HCT116 (cell line): ENCODE data around the gene EEFSEC. TPM values are rescaled to one million over a fixed set of nuclear protein-coding genes. Genes with fewer than 3 reads are reported as not detected.
A peak's percentile ranks its signal among the peaks of the same experiment; 100 is the strongest.

ENCODE experiments used
- ATAC-seq: fragments of 200-7000 bp; cut with Tn5 transposase; 2 replicates; pipeline ENCODE4 v1.9.1; 2020; ENCODE audit warnings: mild to moderate bottlenecking, moderate library complexity
- BruUV-seq: library from RNA; stranded (reverse); fragments of 400-500 nt; replicated peaks from 2 replicates; lab custom pipeline; 2021; lab: Mats Ljungman, UMichigan
- CTCF ChIA-PET: fragments of 300-600 bp; sonication (Branson Sonifier 250); formaldehyde crosslinking; loops from one replicate; lab custom pipeline; 2021; ENCODE audit warnings: antibody characterized with exemption; lab: Charles Lee
- POLR2A ChIA-PET: fragments of 300-600, 350-600 bp; sonication (Branson Sonifier 250); formaldehyde crosslinking; loops from one replicate; lab custom pipeline; 2021; ENCODE audit warnings: antibody characterized with exemption; lab: Charles Lee
- RAD21 ChIA-PET, 2 experiments: fragments of 300-600 bp; sonication (Branson Sonifier 250); formaldehyde crosslinking; loops; one replicate each; lab custom pipeline; 2023; ENCODE audit warnings: low total read pairs in 2 of 2; ENCODE audit not compliant: uncharacterized antibody in 2 of 2, unreplicated experiment in 2 of 2, low non-redundant PET in 1 of 2; lab: Charles Lee
- DNase-seq: peaks from one replicate; pipeline ENCODE4 v3.0.0-alpha.2; 2010; ENCODE audit warnings: low read depth, low spot score
- H2AFZ ChIP-seq: fragments of 200-600 bp; shearing (Covaris generic), sonication (generic); 2 replicates; pipeline ENCODE4 v1.6.1; 2017; ENCODE audit warnings: low read depth, mixed run types, mixed read lengths, antibody characterized with exemption, low read length; ENCODE audit not compliant: poor library complexity, severe bottlenecking
- H3K27ac ChIP-seq: 2 replicates; pipeline ENCODE4 v1.5.1; 2012; ENCODE audit warnings: low read depth, low read length
- H3K27me3 ChIP-seq: fragments of 200-600 bp; sonication (generic); 2 replicates; pipeline ENCODE4 v1.6.1; 2016; ENCODE audit warnings: mixed run types, low read length, mixed read lengths; ENCODE audit not compliant: insufficient read depth
- H3K36me3 ChIP-seq, 2 experiments: fragments of 200-500 bp in 1 of 2; fragments of 200-600 bp in 1 of 2; sonication (Bioruptor generic) in 1 of 2; sonication (generic) in 1 of 2; 2 replicates each; pipeline versions ENCODE4 v1.5.1 to v1.6.1; 2014 to 2016; ENCODE audit warnings: low read length in 2 of 2, inconsistent platforms in 1 of 2, mixed read lengths in 1 of 2, mixed run types in 1 of 2; ENCODE audit not compliant: insufficient read depth in 2 of 2, control insufficient read depth in 1 of 2
- H3K4me1 ChIP-seq, 2 experiments: fragments of 200-600 bp in 1 of 2; sonication (generic) in 1 of 2; 2 replicates each; pipeline versions ENCODE4 v1.5.1 to v1.6.1; 2012 to 2017; ENCODE audit warnings: low read length in 2 of 2, inconsistent platforms in 1 of 2, mild to moderate bottlenecking in 1 of 2, mixed read lengths in 1 of 2, mixed run types in 1 of 2, moderate library complexity in 1 of 2; ENCODE audit not compliant: insufficient read depth in 2 of 2, control insufficient read depth in 1 of 2
- H3K4me2 ChIP-seq: fragments of 200-600 bp; sonication (generic); 2 replicates; pipeline ENCODE4 v1.6.1; 2017; ENCODE audit warnings: mixed run types, low read length, mixed read lengths
- H3K4me3 ChIP-seq, 2 experiments: fragments of 200-600 bp in 1 of 2; sonication (generic) in 1 of 2; replicated peaks in 1 of 2; 2 replicates each; pipeline ENCODE4 v1.5.1; 2011 to 2016; ENCODE audit warnings: low read length in 2 of 2, control low read depth in 1 of 2, low read depth in 1 of 2, mild to moderate bottlenecking in 1 of 2, mixed read lengths in 1 of 2, mixed run types in 1 of 2
- H3K79me2 ChIP-seq: fragments of 200-600 bp; sonication (generic); 2 replicates; pipeline ENCODE4 v1.6.1; 2017; ENCODE audit warnings: mild to moderate bottlenecking, mixed run types, low read length, moderate library complexity, mixed read lengths; ENCODE audit not compliant: insufficient read depth
- H3K9ac ChIP-seq: fragments of 200-600 bp; sonication (generic); 2 replicates; pipeline ENCODE4 v1.6.1; 2016; ENCODE audit warnings: low read length, mixed read lengths
- H3K9me2 ChIP-seq: fragments of 200-600 bp; sonication (generic), shearing (Covaris generic); 2 replicates; pipeline ENCODE4 v1.6.1; 2017; ENCODE audit warnings: mixed run types, mild to moderate bottlenecking, moderate library complexity; ENCODE audit not compliant: insufficient read depth
- H3K9me3 ChIP-seq, 2 experiments: fragments of 200-500 bp in 1 of 2; fragments of 200-600 bp in 1 of 2; sonication (Bioruptor generic) in 1 of 2; sonication (generic) in 1 of 2; 2 replicates each; pipeline ENCODE4 v1.6.1; 2014 to 2017; ENCODE audit warnings: low read length in 2 of 2, mixed read lengths in 2 of 2, inconsistent platforms in 1 of 2, low read depth in 1 of 2, mild to moderate bottlenecking in 1 of 2, mixed run types in 1 of 2, moderate library complexity in 1 of 2; ENCODE audit not compliant: control insufficient read depth in 1 of 2, insufficient read depth in 1 of 2
- H4K20me1 ChIP-seq: fragments of 200-600 bp; sonication (generic), shearing (Covaris generic); 2 replicates; pipeline ENCODE4 v1.6.1; 2017; ENCODE audit warnings: mixed run types, mild to moderate bottlenecking, moderate library complexity; ENCODE audit not compliant: insufficient read depth
- ATF3 ChIP-seq: IDR thresholded peaks from 2 replicates; pipeline ENCODE4 v1.6.1; 2012
- CBX3 ChIP-seq: IDR thresholded peaks from 2 replicates; pipeline ENCODE4 v1.6.1; 2012; ENCODE audit warnings: low read depth
- EGR1 ChIP-seq: IDR thresholded peaks from 2 replicates; pipeline ENCODE4 v1.6.1; 2012; ENCODE audit warnings: low read depth
- EZH2 ChIP-seq: fragments of 200-600 bp; sonication (generic); IDR thresholded peaks from 2 replicates; pipeline ENCODE4 v1.6.1; 2017; ENCODE audit warnings: antibody characterized with exemption, mixed run types
- EZH2phosphoT487 ChIP-seq: fragments of 200-600 bp; IDR thresholded peaks from 2 replicates; pipeline ENCODE4 v1.6.1; 2018; ENCODE audit warnings: antibody characterized with exemption, borderline replicate concordance
- POLR2A ChIP-seq: IDR thresholded peaks from 2 replicates; pipeline ENCODE4 v1.7.0; 2011; ENCODE audit warnings: borderline replicate concordance; ENCODE audit not compliant: insufficient read depth, insufficient read length; ENCODE audit errors: extremely low read depth
- RAD21 ChIP-seq: IDR thresholded peaks from 2 replicates; pipeline ENCODE4 v1.6.1; 2012; ENCODE audit warnings: low read depth, mild to moderate bottlenecking
- REST ChIP-seq: IDR thresholded peaks from 2 replicates; pipeline ENCODE4 v1.6.1; 2012; ENCODE audit warnings: low read depth
- SP1 ChIP-seq: IDR thresholded peaks from 2 replicates; pipeline ENCODE4 v1.6.1; 2012; ENCODE audit warnings: low read depth
- TCF7L2 ChIP-seq: IDR thresholded peaks from 2 replicates; pipeline ENCODE4 v1.7.0; 2011; ENCODE audit warnings: borderline replicate concordance, inconsistent platforms; ENCODE audit not compliant: insufficient read depth, insufficient read length; ENCODE audit errors: extremely low read depth
- YY1 ChIP-seq: IDR thresholded peaks from 2 replicates; pipeline ENCODE4 v1.6.1; 2011; ENCODE audit warnings: low read length, low read depth, moderate library complexity, mild to moderate bottlenecking; ENCODE audit not compliant: insufficient replicate concordance; ENCODE audit errors: extremely low read depth
- ZFX ChIP-seq: fragments of 450-650 bp; IDR thresholded peaks from 2 replicates; pipeline ENCODE4 v1.6.1; 2017
- intact Hi-C: fragments of 100-400 bp; cut with micrococcal nuclease; formaldehyde crosslinking; loops from 2 replicates; pipeline ENCODE4 v1.10.0; 2022
- total RNA-seq: library from RNA; stranded (reverse); gene quantifications from one replicate; pipeline ENCODE4 v1.2.1, GENCODE V29; 2021; ENCODE audit not compliant: unreplicated experiment
- TF ChIP-seq, protein P1 (sequence below): IDR thresholded peaks from 2 replicates; pipeline ENCODE4 v1.6.1; 2012

EEFSEC gene
- total RNA-seq, 1 experiment from 2014 or later: 16.1 TPM

DNA sequence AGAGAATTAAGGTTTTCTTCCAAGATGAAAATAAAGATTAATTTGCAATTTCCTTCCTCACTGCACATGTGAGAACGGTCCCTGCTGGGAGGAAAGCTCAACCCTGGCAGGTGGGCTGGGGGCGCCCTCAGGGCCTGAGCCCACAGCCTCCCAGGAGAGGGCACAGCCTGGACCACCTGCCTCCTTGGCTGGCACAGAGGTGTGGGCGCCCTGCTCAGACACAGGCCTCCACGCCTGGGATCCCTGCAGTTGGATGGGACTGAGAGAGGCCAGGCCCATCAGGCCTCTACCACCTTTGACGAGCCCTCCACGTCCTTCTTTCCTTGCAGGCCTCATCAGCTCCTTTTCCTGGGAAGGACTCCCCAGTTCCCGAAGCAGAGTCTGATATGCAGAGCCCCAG lies 267.0 kb downstream of the EEFSEC start:
- H2AFZ ChIP-seq: no peak overlapping the region
- peaks cover 55 to 77% of the 10 kb centered on the region in 2 experiments for H3K4me1 ChIP-seq
- no peaks in the 10 kb centered on the region; the same call in 1 of the 2 replicates for H4K20me1 ChIP-seq
- TF ChIP-seq YY1 (no peak), ZFX (no peak), EZH2phosphoT487 (no peak), ATF3 (no peak)
- TF ChIP-seq, all 23 proteins: peak for 0
- CTCF ChIA-PET: no interaction called here
- Histone ChIP-seq H3K27ac (no peak overlapping the region), H3K9ac (no peak overlapping the region), H3K4me3 (no peak overlapping the region), H3K79me2 (no peaks in the 10 kb centered on the region), H3K9me2 (no peaks in the 10 kb centered on the region), H3K4me2 (no peak overlapping the region), H3K36me3 (no peaks in the 10 kb centered on the region), H3K9me3 (peaks cover 0 to 11% of the 10 kb centered on the region in 2 experiments; a peak in 1 of 4 replicates), H3K27me3 (peaks cover 19% of the 10 kb centered on the region)
- DNase-seq (no peak), ATAC-seq (no peak)
- RAD21 ChIA-PET: no interaction called here
- intact Hi-C loops: loop anchor here (10.0 kb wide), 1 partner anchor 195 kb away; no protein-coding TSS in a partner anchor
- POLR2A ChIA-PET: no interaction called here
- BruUV-seq: no TSS peak

DNA sequence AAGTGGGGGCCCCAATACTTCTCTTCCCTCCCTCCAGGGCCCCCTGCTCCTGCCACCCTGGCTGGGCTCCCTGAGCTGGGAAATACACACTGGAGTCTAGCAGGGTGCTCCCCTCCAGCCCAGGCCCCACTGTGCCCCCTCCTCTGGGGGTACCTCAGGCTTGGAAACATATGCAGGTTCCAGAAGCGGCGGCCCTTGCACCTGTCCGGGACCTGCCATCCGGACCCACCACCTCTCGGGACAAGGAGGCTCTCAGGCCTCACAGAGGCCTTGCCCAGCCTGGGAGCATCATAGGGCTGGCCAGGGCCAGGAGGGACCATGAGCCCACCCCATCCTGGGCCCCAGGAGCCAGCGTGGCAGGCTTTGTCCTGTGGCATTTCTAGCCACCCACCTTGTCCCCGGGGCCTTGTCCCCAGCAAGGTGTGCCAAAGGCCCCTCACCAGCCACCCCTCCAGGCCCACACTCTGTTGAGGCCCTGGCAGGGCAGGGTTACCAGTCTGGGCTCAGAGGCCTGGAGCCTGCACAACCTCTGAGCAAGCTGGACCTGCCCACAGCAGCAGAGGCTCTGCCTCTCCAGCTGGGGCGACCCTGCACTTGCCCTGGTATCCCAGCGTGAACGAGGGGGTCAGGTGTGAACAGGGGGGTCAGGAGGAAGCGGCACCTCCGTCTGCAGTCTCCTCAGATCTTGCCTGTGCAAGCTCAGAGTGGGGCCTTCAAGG lies 267.6 kb downstream of the EEFSEC start:
- POLR2A ChIA-PET: no interaction called here
- no peaks in the 10 kb centered on the region for H3K36me3 ChIP-seq
- no peaks in the 10 kb centered on the region for H3K9me2 ChIP-seq
- RAD21 ChIA-PET: no interaction called here
- H3K27me3 ChIP-seq: peaks cover 15% of the 10 kb centered on the region
- no peak overlapping the region for H3K4me3 ChIP-seq
- H3K4me2 ChIP-seq: no peak overlapping the region; the same call in 1 of the 2 replicates
- no peak overlapping the region for H2AFZ ChIP-seq
- no peak overlapping the region for H3K9ac ChIP-seq
- no peak for DNase-seq
- H3K79me2 ChIP-seq: no peaks in the 10 kb centered on the region
- no peaks in the 10 kb centered on the region; the same call in 1 of the 2 replicates for H4K20me1 ChIP-seq
- no TSS peak for BruUV-seq
- peaks cover 0 to 11% of the 10 kb centered on the region in 2 experiments; a peak in 1 of 4 replicates for H3K9me3 ChIP-seq
- H3K4me1 ChIP-seq: peaks cover 55 to 77% of the 10 kb centered on the region in 2 experiments
- no peak for ATAC-seq
- CTCF ChIA-PET: no interaction called here
- intact Hi-C loops: loop anchor here (10.0 kb wide), 1 partner anchor 196 kb away; no protein-coding TSS in a partner anchor
- peak overlapping the region; percentile 18; the same call in 1 of the 2 replicates for H3K27ac ChIP-seq
- TF ChIP-seq, protein P1, sequence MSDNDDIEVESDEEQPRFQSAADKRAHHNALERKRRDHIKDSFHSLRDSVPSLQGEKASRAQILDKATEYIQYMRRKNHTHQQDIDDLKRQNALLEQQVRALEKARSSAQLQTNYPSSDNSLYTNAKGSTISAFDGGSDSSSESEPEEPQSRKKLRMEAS: no peak
- TF ChIP-seq REST: no peak
- TF ChIP-seq TCF7L2: no peak
- TF ChIP-seq SP1: no peak
- TF ChIP-seq POLR2A: no peak
- no peak for TF ChIP-seq EZH2
- no peak for TF ChIP-seq CBX3
- TF ChIP-seq EZH2phosphoT487: no peak
- no peak for TF ChIP-seq YY1
- TF ChIP-seq EGR1: no peak
- TF ChIP-seq RAD21: no peak
- no peak for TF ChIP-seq ATF3
